GM23338 (cell line): Measurements from ENCODE around the gene GTF3C6. TPM values are rescaled to one million over a fixed set of nuclear protein-coding genes. Genes with fewer than 3 reads are reported as not detected.
"Not testable (repeated sequence)": the region's sequence is repeated elsewhere in the genome, so short reads cannot be mapped to it uniquely, and the experiment has no call there.

Experiments used
- ATAC-seq: fragments of 200-7000 bp; cut with Tn5 transposase; 3 replicates; pipeline ENCODE4 v1.9.1; 2020
- DNase-seq: peaks from one replicate; pipeline ENCODE4 v3.0.0-alpha.2; 2015; ENCODE audit warnings: low spot score
- H2AFZ ChIP-seq: fragments of 200-600 bp; sonication (generic); 2 replicates; pipeline ENCODE4 v1.8.0; 2016; ENCODE audit warnings: antibody characterized with exemption, mild to moderate bottlenecking, moderate library complexity
- H3F3A ChIP-seq: fragments of 200-600 bp; sonication (generic); replicated peaks from 2 replicates; pipeline ENCODE4 v1.8.0; 2017; ENCODE audit warnings: antibody characterized with exemption, mixed run types, low read depth
- H3K27ac ChIP-seq: fragments of 200-600 bp; sonication (generic); 2 replicates; pipeline ENCODE4 v1.6.1; 2016; ENCODE audit warnings: low read depth
- H3K27me3 ChIP-seq: fragments of 200-600 bp; sonication (generic); 2 replicates; pipeline ENCODE4 v1.8.0; 2016; ENCODE audit warnings: mild to moderate bottlenecking, mixed run types, moderate library complexity; ENCODE audit not compliant: insufficient read depth
- H3K36me3 ChIP-seq: fragments of 200-600 bp; sonication (generic); 2 replicates; pipeline ENCODE4 v1.8.0; 2016; ENCODE audit warnings: mild to moderate bottlenecking; ENCODE audit not compliant: insufficient read depth
- H3K4me1 ChIP-seq: fragments of 200-600 bp; sonication (generic); 2 replicates; pipeline ENCODE4 v1.8.0; 2016; ENCODE audit warnings: mild to moderate bottlenecking, moderate library complexity; ENCODE audit not compliant: insufficient read depth
- H3K4me2 ChIP-seq: fragments of 200-600 bp; sonication (generic); 2 replicates; pipeline ENCODE4 v1.7.1; 2017; ENCODE audit warnings: mixed run types
- H3K4me3 ChIP-seq: fragments of 200-600 bp; sonication (generic); 2 replicates; pipeline ENCODE4 v1.6.1; 2016; ENCODE audit warnings: mixed run types
- H3K79me2 ChIP-seq: fragments of 200-600 bp; sonication (generic); replicated peaks from 2 replicates; pipeline ENCODE4 v1.8.0; 2017; ENCODE audit warnings: mild to moderate bottlenecking; ENCODE audit not compliant: insufficient read depth
- H3K9me2 ChIP-seq: fragments of 200-600 bp; sonication (generic); 2 replicates; pipeline ENCODE4 v1.8.0; 2017; ENCODE audit not compliant: insufficient read depth
- H4K20me1 ChIP-seq: fragments of 200-600 bp; sonication (generic); replicated peaks from 2 replicates; pipeline ENCODE4 v1.8.0; 2017; ENCODE audit warnings: mild to moderate bottlenecking; ENCODE audit not compliant: insufficient read depth
- H3K27ac Mint-ChIP-seq: 2 replicates; pipeline ENCODE4 v1.8.0; 2020; ENCODE audit warnings: inconsistent platforms, mild to moderate bottlenecking, moderate library complexity, mixed read lengths
- H3K27me3 Mint-ChIP-seq: 3 replicates; pipeline ENCODE4 v1.8.0; 2022; ENCODE audit warnings: low read depth, mild to moderate bottlenecking, moderate library complexity, mixed read lengths, inconsistent platforms; ENCODE audit not compliant: insufficient read depth, poor library complexity
- H3K36me3 Mint-ChIP-seq: 3 replicates; pipeline ENCODE4 v1.8.0; 2021; ENCODE audit warnings: low read depth, mild to moderate bottlenecking, inconsistent platforms, moderate library complexity, mixed read lengths
- H3K4me1 Mint-ChIP-seq: 3 replicates; pipeline ENCODE4 v1.8.0; 2020; ENCODE audit warnings: mild to moderate bottlenecking, inconsistent platforms, mixed read lengths
- H3K4me3 Mint-ChIP-seq: 3 replicates; pipeline ENCODE4 v1.8.0; 2021; ENCODE audit warnings: moderate library complexity, mild to moderate bottlenecking, inconsistent platforms, mixed read lengths
- H3K9me3 Mint-ChIP-seq: 3 replicates; pipeline ENCODE4 v1.8.0; 2020; ENCODE audit warnings: moderate library complexity, mild to moderate bottlenecking, inconsistent platforms, mixed read lengths
- CTCF ChIP-seq, 2 experiments: fragments of 200-600 bp in 1 of 2; sonication (generic) in 1 of 2; conservative IDR thresholded peaks; 2 replicates each; pipeline versions ENCODE4 v1.5.1 to v1.6.1; 2016 to 2017; ENCODE audit warnings: antibody characterized with exemption in 2 of 2, low read depth in 2 of 2, mild to moderate bottlenecking in 2 of 2, moderate library complexity in 1 of 2
- ETS1 ChIP-seq: IDR thresholded peaks from 2 replicates; pipeline ENCODE4 v1.6.1; 2016; ENCODE audit warnings: antibody characterized with exemption
- EZH2 ChIP-seq: fragments of 200-600 bp; sonication (generic); IDR thresholded peaks from one replicate; pipeline ENCODE4 v1.8.0; 2017; ENCODE audit warnings: antibody characterized with exemption, mild to moderate bottlenecking, low read depth; ENCODE audit not compliant: unreplicated experiment
- JUNB ChIP-seq: IDR thresholded peaks from one replicate; pipeline ENCODE4 v1.6.1; 2016; ENCODE audit warnings: antibody characterized with exemption; ENCODE audit not compliant: unreplicated experiment
- REST ChIP-seq: IDR thresholded peaks from one replicate; pipeline ENCODE4 v1.6.1; 2018; ENCODE audit warnings: antibody characterized with exemption; ENCODE audit not compliant: unreplicated experiment
- STAT1 ChIP-seq: IDR thresholded peaks from one replicate; pipeline ENCODE4 v1.6.1; 2016; ENCODE audit warnings: antibody characterized with exemption; ENCODE audit not compliant: unreplicated experiment
- polyA plus RNA-seq: library from polyadenylated mRNA; unstranded; fragments of >200 nt; fragmentation: Nextera tagmentation; extraction: Ambion mirVana; gene quantifications from 2 replicates; pipeline ENCODE4 v1.2.1, GENCODE V29; 2016
- total RNA-seq: library from RNA; depleted of rRNA; stranded (reverse); fragments of >200 nt; shearing (Covaris generic); gene quantifications from 2 replicates; pipeline ENCODE4 v1.2.3, GENCODE V29; 2014

GTF3C6 gene
- total and polyA plus RNA-seq, 2 experiments from 2014 or later: 41.2 to 245 TPM

- TF ChIP-seq CTCF (conservative IDR thresholded peaks at IDR 0.05; ENCODE audit: low read depth in 2 of 2) (no peak), EZH2 (no peak)
Observed at GRCh38 chr6:111012143-111012452, 53.6 kb downstream of the GTF3C6 start (continued).

- not testable (repeated sequence) for H3K4me3 Mint-ChIP-seq, H3K27me3 Mint-ChIP-seq, H3K4me3 ChIP-seq, H3K4me2 ChIP-seq, H3K4me1 Mint-ChIP-seq, H3K27me3 ChIP-seq, H3K4me1 ChIP-seq, H3K9me2 ChIP-seq, H3K79me2 ChIP-seq, DNase-seq, H2AFZ ChIP-seq, H3F3A ChIP-seq, ATAC-seq, H3K27ac Mint-ChIP-seq, H3K27ac ChIP-seq, H4K20me1 ChIP-seq
- H3K9me3 Mint-ChIP-seq: peaks cover 20% of the 10 kb centered on the region
- peaks cover 82% of the 10 kb centered on the region for H3K36me3 Mint-ChIP-seq
- H3K36me3 ChIP-seq: peaks cover 49% of the 10 kb centered on the region
Observed at GRCh38 chr6:111012520-111012919, 54.0 kb downstream of the GTF3C6 start.

GRCh38 chr6:111013144-111013915 lies 54.8 kb downstream of the GTF3C6 start:
- Histone ChIP-seq H3K4me1 (no peaks in the 10 kb centered on the region), H3K27me3 (no peaks in the 10 kb centered on the region), H3K79me2 (peaks cover 8% of the 10 kb centered on the region; the same call in 1 of the 2 replicates), H3K36me3 (peaks cover 47% of the 10 kb centered on the region), H3K9me2 (no peaks in the 10 kb centered on the region), H3K4me2 (no peak overlapping the region), H3K4me3 (no peak overlapping the region), H3K27ac (no peak overlapping the region), H2AFZ (no peak overlapping the region), H3F3A (no peaks in the 10 kb centered on the region), H4K20me1 (peaks cover 2% of the 10 kb centered on the region; the same call in 1 of the 2 replicates)
- peaks cover 26% of the 10 kb centered on the region for H3K9me3 Mint-ChIP-seq
- H3K27ac Mint-ChIP-seq: no peak overlapping the region
- no peaks in the 10 kb centered on the region for H3K27me3 Mint-ChIP-seq
- peaks cover 87% of the 10 kb centered on the region for H3K36me3 Mint-ChIP-seq
- ATAC-seq (no peak), DNase-seq (no peak)
- H3K4me1 Mint-ChIP-seq: no peaks in the 10 kb centered on the region
- H3K4me3 Mint-ChIP-seq: no peak overlapping the region
- no peak for TF ChIP-seq ETS1
- no peak for TF ChIP-seq STAT1
- TF ChIP-seq JUNB: no peak
- TF ChIP-seq CTCF (conservative IDR thresholded peaks at IDR 0.05; ENCODE audit: low read depth in 2 of 2): no peak
- no peak for TF ChIP-seq REST
